Glutamatergic neuron (in vitro differentiated cells): Measurements from ENCODE around the gene PRDM16. TPM values are rescaled to one million over a fixed set of nuclear protein-coding genes. Genes with fewer than 3 reads are reported as not detected.

Experiments
- DNase-seq: peaks from one replicate; pipeline ENCODE4 v3.0.0; 2022
- H3K27ac Mint-ChIP-seq: one replicate; pipeline ENCODE4 v1.8.0; 2020; ENCODE audit warnings: mild to moderate bottlenecking, mixed read lengths, inconsistent platforms; ENCODE audit not compliant: unreplicated experiment
- H3K27me3 Mint-ChIP-seq: one replicate; pipeline ENCODE4 v1.8.0; 2020; ENCODE audit warnings: mild to moderate bottlenecking, moderate library complexity, mixed read lengths, inconsistent platforms; ENCODE audit not compliant: unreplicated experiment
- H3K36me3 Mint-ChIP-seq: one replicate; pipeline ENCODE4 v1.8.0; 2020; ENCODE audit warnings: mild to moderate bottlenecking, mixed read lengths, inconsistent platforms; ENCODE audit not compliant: unreplicated experiment
- H3K4me1 Mint-ChIP-seq: one replicate; pipeline ENCODE4 v1.8.0; 2020; ENCODE audit warnings: mild to moderate bottlenecking, low read depth, mixed read lengths, inconsistent platforms; ENCODE audit not compliant: unreplicated experiment
- H3K4me3 Mint-ChIP-seq: one replicate; pipeline ENCODE4 v1.8.0; 2020; ENCODE audit warnings: mild to moderate bottlenecking, mixed read lengths, inconsistent platforms; ENCODE audit not compliant: unreplicated experiment
- H3K9me3 Mint-ChIP-seq: one replicate; pipeline ENCODE4 v1.8.0; 2020; ENCODE audit warnings: mild to moderate bottlenecking, moderate library complexity, mixed read lengths, inconsistent platforms; ENCODE audit not compliant: unreplicated experiment
- CTCF ChIP-seq: fragments of 200-600 bp; sonication (generic); IDR thresholded peaks from one replicate; pipeline ENCODE4 v1.5.0; 2021; ENCODE audit not compliant: partially characterized antibody, unreplicated experiment
- total RNA-seq: library from RNA; stranded (reverse); fragmentation: NEBNext Ultra II Directional; extraction: Animal tissue kit (Norgen Biotek cat#: 25700); gene quantifications from one replicate; pipeline ENCODE4 v1.2.1, GENCODE V29; 2021; ENCODE audit not compliant: unreplicated experiment

Gene PRDM16
- total RNA-seq, 1 donor from 2014 or later: 0.07 TPM

GRCh38 chr1:3278416-3279181 is 209.6 kb downstream of the PRDM16 start:
- no peak for DNase-seq
- TF ChIP-seq CTCF: no peak
- Mint-ChIP-seq H3K36me3 (no peaks in the 10 kb centered on the region), H3K4me3 (no peak overlapping the region), H3K9me3 (peaks cover 8% of the 10 kb centered on the region), H3K4me1 (no peaks in the 10 kb centered on the region), H3K27me3 (no peaks in the 10 kb centered on the region), H3K27ac (no peak overlapping the region)

- TF ChIP-seq CTCF: no peak
- Mint-ChIP-seq H3K9me3 (peaks cover 8% of the 10 kb centered on the region), H3K27ac (no peak overlapping the region), H3K27me3 (no peaks in the 10 kb centered on the region), H3K36me3 (no peaks in the 10 kb centered on the region), H3K4me1 (no peaks in the 10 kb centered on the region), H3K4me3 (no peak overlapping the region)
- DNase-seq: no peak
Observed at GRCh38 chr1:3279182-3279470, 210.1 kb downstream of the PRDM16 start.

- no peak for TF ChIP-seq CTCF
- DNase-seq: no peak
- H3K36me3 Mint-ChIP-seq: no peaks in the 10 kb centered on the region
- no peaks in the 10 kb centered on the region for H3K27me3 Mint-ChIP-seq
- peaks cover 8% of the 10 kb centered on the region for H3K9me3 Mint-ChIP-seq
- H3K4me3 Mint-ChIP-seq: no peak overlapping the region
- H3K4me1 Mint-ChIP-seq: no peaks in the 10 kb centered on the region
- H3K27ac Mint-ChIP-seq: peak overlapping the region; percentile 3
Observed at GRCh38 chr1:3281735-3282134, 212.7 kb downstream of the PRDM16 start.

- Mint-ChIP-seq H3K27ac (no peak overlapping the region), H3K27me3 (no peaks in the 10 kb centered on the region), H3K9me3 (peaks cover 8% of the 10 kb centered on the region), H3K4me1 (no peaks in the 10 kb centered on the region), H3K36me3 (no peaks in the 10 kb centered on the region), H3K4me3 (no peak overlapping the region)
- DNase-seq: no peak
- no peak for TF ChIP-seq CTCF
Observed at GRCh38 chr1:3282186-3282585, 213.2 kb downstream of the PRDM16 start.

- DNase-seq: no peak
- Mint-ChIP-seq H3K27ac (no peak overlapping the region), H3K4me3 (no peak overlapping the region), H3K27me3 (no peaks in the 10 kb centered on the region), H3K4me1 (no peaks in the 10 kb centered on the region), H3K9me3 (peaks cover 8% of the 10 kb centered on the region), H3K36me3 (no peaks in the 10 kb centered on the region)
- no peak for TF ChIP-seq CTCF
Observed at GRCh38 chr1:3282656-3283430, 213.8 kb downstream of the PRDM16 start.
